ENCODE measurements around the gene CAPZA2. TPM values are rescaled to one million over a fixed set of nuclear protein-coding genes. Genes with fewer than 3 reads are reported as not detected.

The CAPZA2 gene
- polyA plus RNA-seq, 2 of the 4 experiments (the other 2 are of a cell fraction), result 151 to 213 TPM

GRCh38 chr7:116851671-116852070, 10.7 kb upstream of the CAPZA2 start:
- 22% methylated on average over 3 of the region's 3 CpGs for WGBS (ENCODE audit: missing lambda C conversion rate)
- ChIA-PET CTCF (no interaction called here), POLR2A (no interaction called here)
- Histone ChIP-seq H3K4me2 (no peak overlapping the region), H3K4me3 (no peak overlapping the region), H3K4me1 (no peaks in the 10 kb centered on the region), H3K27ac (no peak overlapping the region), H3K9me3 (no peaks in the 10 kb centered on the region)
- no peak for DNase-seq (ENCODE audit: low read depth in 1 of 2, low spot score in 1 of 2)
- no peak; a peak in 1 of 6 replicates for ATAC-seq
- no peak for TF ChIP-seq KDM5A (IDR thresholded peaks at IDR 0.05)
- no peak for FAIRE-seq

- Histone ChIP-seq H3K4me1 (no peaks in the 10 kb centered on the region), H3K9me3 (no peaks in the 10 kb centered on the region), H3K27ac (no peak overlapping the region), H3K4me2 (no peak overlapping the region), H3K4me3 (no peak overlapping the region)
- WGBS (ENCODE audit: missing lambda C conversion rate), result 96% methylated on average over 1 of the region's 1 CpG
- ATAC-seq, result no peak
- CTCF ChIA-PET, result interaction anchor here (0.8 to 1.9 kb wide), 3 partner anchors 19 to 262 kb away, joined by 3 to 4 read pairs (median 4); no protein-coding TSS in a partner anchor
- no peak for FAIRE-seq
- TF ChIP-seq NPAS2 (CRISPR knock-in tag; IDR thresholded peaks at IDR 0.05; ENCODE audit: borderline replicate concordance) (no peak), ESRRA (IDR thresholded peaks at IDR 0.05; ENCODE audit: borderline replicate concordance, low read length) (no peak), NFE2L2 (conservative IDR thresholded peaks at IDR 0.05; ENCODE audit: low read length) (no peak), JUN (IDR thresholded peaks at IDR 0.05) (no peak)
- DNase-seq (ENCODE audit: low read depth in 1 of 2, low spot score in 1 of 2), result no peak
- POLR2A ChIA-PET, result no interaction called here
Observed at GRCh38 chr7:116854132-116854531, 8.3 kb upstream of the CAPZA2 start.

- no peak for ATAC-seq
- ChIA-PET CTCF (interaction anchor here (0.5 to 1.1 kb wide), 2 partner anchors 126 to 266 kb away, joined by 3 read pairs; no protein-coding TSS in a partner anchor), POLR2A (no interaction called here)
- Histone ChIP-seq H3K4me3 (no peak overlapping the region), H3K4me1 (0 out of 3 replicates have a peak, but pooled peaks cover 3% of the 10 kb centered on the region), H3K27ac (no peak overlapping the region), H3K4me2 (no peak overlapping the region), H3K9me3 (no peaks in the 10 kb centered on the region)
- WGBS (ENCODE audit: missing lambda C conversion rate), result 67% methylated on average over 2 of the region's 2 CpGs
- no peak for DNase-seq (ENCODE audit: low read depth in 1 of 2, low spot score in 1 of 2)
- TF ChIP-seq HDAC2 (IDR thresholded peaks at IDR 0.05), result no peak
- no peak for TF ChIP-seq PBX3 (IDR thresholded peaks at IDR 0.05)
- no peak for TF ChIP-seq HEYL (CRISPR knock-in tag; IDR thresholded peaks at IDR 0.05)
- no peak for TF ChIP-seq ZSCAN20 (CRISPR knock-in tag; IDR thresholded peaks at IDR 0.05)
- TF ChIP-seq HES2 (IDR thresholded peaks at IDR 0.05), result no peak
- no peak for TF ChIP-seq KDM1A (IDR thresholded peaks at IDR 0.05; ENCODE audit: low read depth)
- no peak for TF ChIP-seq ZNF302 (CRISPR knock-in tag; IDR thresholded peaks at IDR 0.05)
- no peak for TF ChIP-seq CEBPB (IDR thresholded peaks at IDR 0.05)
- TF ChIP-seq NR3C1 (IDR thresholded peaks at IDR 0.05), result no peak
- no peak for TF ChIP-seq ZC3H11A (IDR thresholded peaks at IDR 0.05)
- no peak for TF ChIP-seq SMC3 (IDR thresholded peaks at IDR 0.05)
- no peak for TF ChIP-seq EHF (CRISPR knock-in tag; IDR thresholded peaks at IDR 0.05)
- no peak for TF ChIP-seq ZFP36 (IDR thresholded peaks at IDR 0.05; ENCODE audit: borderline replicate concordance, partially characterized antibody)
- TF ChIP-seq FOSB (CRISPR knock-in tag; IDR thresholded peaks at IDR 0.05), result no peak
- no peak for TF ChIP-seq JUNB (IDR thresholded peaks at IDR 0.05)
- TF ChIP-seq TFCP2L1 (CRISPR knock-in tag; IDR thresholded peaks at IDR 0.05), result no peak
- TF ChIP-seq ATOH8 (CRISPR knock-in tag; IDR thresholded peaks at IDR 0.05; ENCODE audit: low read depth), result no peak
- no peak for TF ChIP-seq RAD21 (conservative IDR thresholded peaks at IDR 0.05 in 1 of 2, IDR thresholded peaks at IDR 0.05 in 1 of 2)
- TF ChIP-seq USF2 (IDR thresholded peaks at IDR 0.05), result no peak
- no peak for FAIRE-seq
Observed at GRCh38 chr7:116857052-116857451, 5.3 kb upstream of the CAPZA2 start.

Measured in A549 (cell line).